Measurements from ENCODE around the gene DCTN3. TPM values are rescaled to one million over a fixed set of nuclear protein-coding genes. Genes with fewer than 3 reads are reported as not detected.

The DCTN3 gene
- 70.6 and 110 TPM in 2 replicates for total RNA-seq (2014; rRNA removed; shearing (Covaris generic))

DNA sequence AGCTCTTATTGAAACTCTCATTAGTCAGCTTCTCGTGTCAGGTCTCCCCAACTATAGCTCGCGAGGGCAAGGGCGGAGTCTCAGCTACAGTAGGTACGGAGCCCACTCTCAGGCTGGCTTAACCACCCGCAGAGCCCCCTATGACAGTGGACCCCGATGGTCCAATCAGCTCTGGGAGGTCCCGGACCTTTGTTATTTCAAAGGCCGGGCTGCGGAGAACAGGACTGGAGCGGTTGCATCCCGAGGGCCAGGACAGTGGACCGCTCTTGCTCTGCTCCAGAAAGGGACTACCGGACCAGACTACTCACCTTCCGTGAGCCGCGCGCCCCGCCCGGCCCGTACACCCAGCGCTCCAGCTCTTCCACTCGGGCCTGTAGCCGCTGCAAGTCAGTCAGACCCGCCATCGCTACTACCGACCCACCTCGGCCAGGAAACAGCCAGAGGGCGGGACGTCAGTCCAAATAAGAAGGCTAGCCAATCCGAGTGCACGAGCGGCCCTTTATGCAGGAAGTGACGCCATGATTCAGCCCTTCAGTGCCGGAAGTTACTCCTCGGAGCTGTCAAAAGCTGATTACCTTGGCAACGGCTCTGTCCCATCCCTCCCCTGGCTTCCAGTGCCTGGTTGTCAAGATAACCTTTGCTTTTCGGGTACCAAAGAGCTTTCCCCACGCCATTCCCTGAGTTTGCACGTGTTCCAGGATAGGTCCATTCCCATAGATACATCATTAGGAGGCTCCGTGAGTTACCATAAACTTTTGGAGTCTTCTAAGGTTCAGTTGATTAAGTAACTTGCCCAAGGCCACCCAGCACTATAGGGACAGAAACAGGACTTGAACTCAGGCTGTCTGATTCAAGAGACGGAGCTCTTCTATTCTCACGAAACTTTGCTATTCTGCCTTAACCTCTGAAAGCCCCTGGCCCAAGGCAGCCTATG, at the start of gene DCTN3:
DCTN3 (minus strand) TSS at position 435 of the 934 bp plus-strand sequence; CDS start at position 404, 31 bp downstream.
- no peaks in the 10 kb centered on the region for H3K9me3 ChIP-seq (replicated peaks)
- no peaks in the 10 kb centered on the region for H3K27me3 ChIP-seq (replicated peaks)
- DNase-seq (ENCODE audit: low read depth in 1 of 2, low spot score in 2 of 2) = peak; percentile 61 to 86
- H3K4me3 ChIP-seq = peak within 1 kb of the TSS; percentile 67
- 0 out of 2 replicates have a peak, but pooled peaks cover 3% of the 10 kb centered on the region for H3K4me1 ChIP-seq (replicated peaks)
- H3K36me3 ChIP-seq = peaks cover 7% of the 10 kb centered on the region
- peak within 1 kb of the TSS; percentile 16; the same call in 1 of the 2 replicates for H3K27ac ChIP-seq

DNA sequence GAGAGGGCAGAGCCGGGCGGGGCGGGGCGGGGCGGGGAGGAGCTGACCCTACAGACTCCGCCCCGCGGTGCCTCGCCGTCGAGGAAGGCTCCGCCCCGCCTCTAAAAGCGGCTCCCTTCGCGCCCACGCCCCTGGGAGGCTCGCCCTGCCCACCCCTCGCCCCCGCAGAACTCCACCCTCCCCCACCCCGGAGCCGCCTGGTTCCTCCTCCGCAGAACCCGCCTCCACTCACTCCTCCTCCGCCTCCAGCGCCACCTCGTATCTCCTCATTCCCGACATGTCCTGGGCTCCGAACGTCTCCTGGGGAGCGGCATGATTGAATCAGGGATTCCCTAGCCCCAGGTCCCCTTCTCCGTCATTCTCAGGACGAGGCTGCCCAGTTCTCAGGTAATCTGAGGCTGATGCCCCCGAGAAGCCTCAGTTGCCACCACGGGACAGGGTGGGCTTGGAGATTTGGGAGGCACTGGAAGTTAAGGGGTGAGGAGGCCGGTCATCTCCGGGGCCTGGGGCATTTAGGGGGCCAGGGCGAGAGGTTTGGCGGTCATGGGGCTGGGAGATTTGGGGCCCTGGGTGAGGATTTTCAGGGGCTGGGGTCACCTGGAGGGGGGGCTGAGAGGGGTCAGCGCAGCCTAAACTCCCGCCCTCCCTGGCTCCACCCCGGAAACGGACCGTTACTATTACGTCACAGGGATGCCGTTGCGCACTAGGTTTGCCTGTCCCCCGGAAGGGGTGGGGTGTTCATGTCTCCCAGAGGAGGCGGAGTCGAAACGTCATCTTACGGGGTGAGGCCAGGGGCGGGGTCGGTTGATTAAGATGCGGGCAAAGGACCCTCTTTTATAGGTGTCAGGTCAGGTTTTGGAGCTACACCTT, 45.3 kb upstream of the DCTN3 start:
- Histone ChIP-seq H3K27me3 (replicated peaks) (no peaks in the 10 kb centered on the region), H3K4me1 (replicated peaks) (peaks cover 4% of the 10 kb centered on the region; the same call in 1 of the 2 replicates), H3K9me3 (replicated peaks) (no peaks in the 10 kb centered on the region), H3K27ac (peak overlapping the region; percentile 95), H3K36me3 (no peaks in the 10 kb centered on the region), H3K4me3 (peak overlapping the region; percentile 68)
- DNase-seq (ENCODE audit: low read depth in 1 of 2, low spot score in 2 of 2) = peak; percentile 74 to 88

DNA sequence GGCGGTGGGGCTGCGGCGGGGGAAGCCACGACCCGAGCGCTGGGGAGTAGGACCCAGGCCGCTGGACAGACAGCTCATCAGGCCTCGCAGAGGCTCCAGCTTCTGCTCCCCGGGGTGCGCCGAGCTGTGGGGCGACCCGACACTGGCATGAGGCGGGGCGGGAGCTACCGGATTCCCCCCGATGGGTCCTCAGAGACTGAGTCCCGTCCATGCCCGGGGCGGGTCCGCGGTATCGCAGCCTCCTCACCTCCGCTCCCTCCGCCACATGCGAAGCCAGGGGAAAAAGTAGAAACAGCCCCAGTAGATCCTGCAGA, 44.7 kb upstream of the DCTN3 start:
- Histone ChIP-seq H3K27ac (no peak overlapping the region), H3K27me3 (replicated peaks) (no peaks in the 10 kb centered on the region), H3K4me1 (replicated peaks) (peaks cover 4% of the 10 kb centered on the region; the same call in 1 of the 2 replicates), H3K4me3 (peak overlapping the region; percentile 21; the same call in 1 of the 2 replicates), H3K9me3 (replicated peaks) (no peaks in the 10 kb centered on the region), H3K36me3 (no peaks in the 10 kb centered on the region)
- peak in 1 of 2 experiments; percentile 7 for DNase-seq (ENCODE audit: low read depth in 1 of 2, low spot score in 2 of 2)

DNA sequence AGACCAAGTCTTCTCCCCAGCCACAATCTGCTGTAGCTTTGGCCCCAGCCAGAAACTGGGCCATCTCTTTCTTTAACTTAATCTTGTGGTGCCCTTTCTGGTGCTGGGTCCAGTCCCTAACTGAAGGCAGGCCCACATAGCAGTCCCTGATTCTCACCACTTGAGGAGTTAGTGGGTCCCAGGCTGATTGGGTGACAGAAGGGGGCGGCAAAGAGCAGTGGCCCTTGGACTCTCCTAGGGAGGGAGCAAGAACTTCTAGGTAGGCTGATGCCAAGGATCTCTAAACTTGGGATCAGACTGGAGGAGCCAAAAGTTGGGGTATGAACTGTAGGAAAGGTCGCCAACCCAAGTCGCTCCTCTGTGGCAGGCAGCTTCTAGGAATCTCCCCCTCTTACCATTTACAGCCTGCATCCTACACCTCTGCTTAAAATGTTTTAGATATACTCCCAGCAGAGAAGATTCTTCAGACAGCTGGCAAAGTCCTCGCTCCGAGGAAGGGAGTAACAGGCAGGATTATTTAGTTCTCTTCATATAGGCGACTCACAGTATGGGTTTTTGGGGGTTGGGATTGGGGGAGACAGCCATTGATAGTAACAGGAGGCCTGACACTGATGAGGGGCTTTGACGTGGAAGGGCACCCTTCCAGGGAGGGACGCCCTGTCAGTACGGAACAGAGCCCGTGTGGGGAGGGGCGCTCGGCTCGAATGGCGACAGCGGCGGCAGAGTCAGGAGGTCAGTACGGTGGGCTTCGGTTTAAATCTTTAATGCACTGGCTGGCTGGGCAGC, 44.2 kb upstream of the DCTN3 start:
- Histone ChIP-seq H3K9me3 (replicated peaks) (no peaks in the 10 kb centered on the region), H3K4me1 (replicated peaks) (peaks cover 4% of the 10 kb centered on the region; the same call in 1 of the 2 replicates), H3K4me3 (peak overlapping the region; percentile 21; the same call in 1 of the 2 replicates), H3K27me3 (replicated peaks) (no peaks in the 10 kb centered on the region), H3K27ac (no peak overlapping the region), H3K36me3 (no peaks in the 10 kb centered on the region)
- DNase-seq (ENCODE audit: low read depth in 1 of 2, low spot score in 2 of 2) = peak; percentile 29 to 50

DNA sequence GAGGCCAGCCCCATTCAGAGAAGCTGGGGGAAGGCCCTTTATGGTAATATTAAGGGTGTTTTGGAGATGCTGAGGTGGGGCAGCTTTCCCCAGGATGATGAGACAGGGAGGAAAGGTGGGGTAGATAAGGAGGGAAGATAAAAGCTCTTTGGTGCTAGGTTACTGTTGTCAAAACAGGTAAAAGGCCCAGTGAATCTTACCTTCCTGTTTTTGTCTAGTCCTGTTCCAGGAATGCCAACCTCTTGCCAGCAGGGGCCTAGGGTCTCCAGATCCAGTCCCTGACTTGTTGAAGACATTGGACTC, 43.0 kb upstream of the DCTN3 start:
- H3K36me3 ChIP-seq = no peaks in the 10 kb centered on the region
- H3K27ac ChIP-seq = no peak overlapping the region
- no peak for DNase-seq (ENCODE audit: low read depth in 1 of 2, low spot score in 2 of 2)
- no peak overlapping the region for H3K4me3 ChIP-seq
- H3K9me3 ChIP-seq (replicated peaks) = no peaks in the 10 kb centered on the region
- H3K27me3 ChIP-seq (replicated peaks) = no peaks in the 10 kb centered on the region
- H3K4me1 ChIP-seq (replicated peaks) = peaks cover 4% of the 10 kb centered on the region; the same call in 1 of the 2 replicates

DNA sequence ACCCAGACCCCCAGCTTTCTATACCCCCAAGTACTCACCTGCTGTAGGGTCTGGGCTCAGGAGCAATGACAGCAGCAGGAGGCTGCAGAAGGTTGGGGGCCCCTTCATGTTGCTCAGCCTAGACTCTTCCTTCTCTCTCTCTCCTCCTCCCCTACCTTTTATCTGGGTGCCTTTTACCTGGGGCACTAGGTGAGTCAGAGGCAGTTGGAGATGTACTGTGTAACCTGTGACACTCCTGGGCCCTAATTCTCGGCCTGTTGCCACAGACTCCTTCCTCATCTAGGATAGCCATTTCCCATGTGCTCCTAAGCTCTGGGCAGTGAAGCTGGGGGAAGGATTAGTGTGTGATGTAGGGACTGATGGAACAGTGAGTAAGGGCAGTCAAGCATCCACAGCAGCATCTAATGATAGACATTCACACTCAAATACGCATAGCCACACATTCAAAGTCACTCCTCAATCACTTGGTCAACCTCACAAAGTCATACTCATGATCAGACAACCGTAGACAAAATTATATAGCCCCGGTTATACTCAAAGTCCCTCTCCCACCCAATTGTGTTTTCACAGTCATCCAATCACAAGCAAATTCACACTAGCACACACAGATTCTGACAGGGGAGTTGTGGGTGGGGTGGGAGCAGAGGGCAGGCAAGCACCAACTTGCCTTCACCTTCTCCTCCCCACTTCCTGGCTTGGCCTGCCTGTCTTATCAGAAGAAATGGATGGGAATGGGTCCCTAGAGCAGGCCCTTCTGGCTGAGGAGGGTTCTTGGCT, 42.4 kb upstream of the DCTN3 start, which contains the start of gene CCL27:
CCL27 (minus strand) TSS at position 132 of the 777 bp plus-strand sequence; CDS start at position 108, 24 bp downstream.
- Histone ChIP-seq H3K9me3 (replicated peaks) (no peaks in the 10 kb centered on the region), H3K36me3 (no peaks in the 10 kb centered on the region), H3K27me3 (replicated peaks) (no peaks in the 10 kb centered on the region), H3K4me1 (replicated peaks) (peaks cover 4% of the 10 kb centered on the region; the same call in 1 of the 2 replicates), H3K27ac (no peak within 1 kb of the TSS), H3K4me3 (no peak within 1 kb of the TSS)
- DNase-seq (ENCODE audit: low read depth in 1 of 2, low spot score in 2 of 2) = no peak

DNA sequence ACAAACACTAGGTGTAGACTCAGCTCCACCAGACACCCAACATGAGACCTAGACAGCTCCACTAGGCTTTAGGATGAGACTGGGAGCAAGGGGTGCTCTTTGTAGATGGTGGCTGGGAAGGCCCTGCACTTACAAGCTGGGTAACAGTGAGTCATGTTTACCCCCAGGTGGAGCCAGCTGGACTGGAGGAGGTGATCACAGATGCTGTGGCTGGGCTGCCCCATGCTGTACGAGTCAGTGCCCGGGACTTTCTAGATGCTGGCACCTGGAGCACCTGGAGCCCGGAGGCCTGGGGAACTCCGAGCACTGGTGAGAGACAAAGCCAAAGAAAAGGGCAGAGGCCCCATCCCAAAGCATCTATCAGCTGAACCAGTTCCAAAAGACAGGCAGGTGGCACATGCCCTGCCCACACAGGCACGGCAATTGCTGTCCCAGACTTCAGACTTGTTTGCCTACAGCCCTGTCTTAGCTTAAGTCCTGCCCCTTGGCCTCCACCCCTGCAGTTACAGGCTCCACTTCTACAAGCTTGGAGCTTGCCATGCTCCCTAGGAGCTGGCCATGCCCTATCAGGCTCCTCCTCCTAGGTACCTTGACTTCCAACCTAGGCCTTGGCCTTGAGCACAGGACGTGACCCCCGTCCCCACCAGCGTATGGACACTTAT, 39.4 kb upstream of the DCTN3 start:
- Histone ChIP-seq H3K4me3 (no peak overlapping the region), H3K27ac (no peak overlapping the region), H3K9me3 (replicated peaks) (no peaks in the 10 kb centered on the region), H3K27me3 (replicated peaks) (no peaks in the 10 kb centered on the region), H3K36me3 (no peaks in the 10 kb centered on the region), H3K4me1 (replicated peaks) (no peaks in the 10 kb centered on the region; the same call in 1 of the 2 replicates)
- no peak for DNase-seq (ENCODE audit: low read depth in 1 of 2, low spot score in 2 of 2)

DNA sequence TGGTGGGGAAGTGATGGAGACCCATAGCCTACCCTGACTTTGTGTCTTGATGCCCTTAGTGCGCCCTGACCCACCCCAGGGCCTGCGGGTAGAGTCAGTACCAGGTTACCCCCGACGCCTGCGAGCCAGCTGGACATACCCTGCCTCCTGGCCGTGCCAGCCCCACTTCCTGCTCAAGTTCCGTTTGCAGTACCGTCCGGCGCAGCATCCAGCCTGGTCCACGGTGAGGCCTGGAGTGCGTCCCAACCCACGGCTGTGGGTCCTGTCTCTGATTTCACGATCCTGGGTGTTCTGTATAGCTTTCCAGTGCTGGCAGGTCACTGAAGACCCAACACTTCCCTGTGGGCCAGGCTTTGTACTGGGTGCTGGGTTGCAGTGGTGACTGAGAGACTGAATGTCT, 38.2 kb upstream of the DCTN3 start:
- no peak overlapping the region for H3K27ac ChIP-seq
- H3K27me3 ChIP-seq (replicated peaks) = no peaks in the 10 kb centered on the region
- no peaks in the 10 kb centered on the region for H3K9me3 ChIP-seq (replicated peaks)

DNA sequence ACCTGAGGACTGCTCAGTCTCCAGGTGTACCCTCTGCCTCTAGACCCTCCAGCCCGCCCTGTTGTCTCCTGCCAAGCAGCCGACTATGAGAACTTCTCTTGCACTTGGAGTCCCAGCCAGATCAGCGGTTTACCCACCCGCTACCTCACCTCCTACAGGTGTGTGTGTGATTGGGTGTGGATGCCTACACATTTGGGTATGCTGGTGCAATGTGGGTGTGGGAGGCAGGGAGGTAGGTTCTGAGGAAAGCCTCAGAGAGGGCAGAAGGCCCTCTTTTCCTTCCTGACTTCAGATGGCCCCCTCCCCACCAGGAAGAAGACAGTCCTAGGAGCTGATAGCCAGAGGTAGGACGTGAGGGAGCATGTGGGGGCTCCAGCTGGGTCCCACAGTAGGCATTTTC, 36.7 kb upstream of the DCTN3 start:
- no peak for DNase-seq (ENCODE audit: low read depth in 1 of 2, low spot score in 2 of 2)
- no peaks in the 10 kb centered on the region for H3K36me3 ChIP-seq
- no peak overlapping the region for H3K4me3 ChIP-seq
- H3K27me3 ChIP-seq (replicated peaks) = no peaks in the 10 kb centered on the region
- H3K27ac ChIP-seq = no peak overlapping the region
- H3K4me1 ChIP-seq (replicated peaks) = peaks cover 13% of the 10 kb centered on the region
- no peaks in the 10 kb centered on the region for H3K9me3 ChIP-seq (replicated peaks)

More for the DNA sequence above, 38.2 kb upstream of the DCTN3 start:
- peaks cover under 1% of the 10 kb centered on the region; the same call in 1 of the 2 replicates for H3K4me1 ChIP-seq (replicated peaks)
- H3K4me3 ChIP-seq = no peak overlapping the region
- no peak for DNase-seq (ENCODE audit: low read depth in 1 of 2, low spot score in 2 of 2)
- H3K36me3 ChIP-seq = no peaks in the 10 kb centered on the region

DNA sequence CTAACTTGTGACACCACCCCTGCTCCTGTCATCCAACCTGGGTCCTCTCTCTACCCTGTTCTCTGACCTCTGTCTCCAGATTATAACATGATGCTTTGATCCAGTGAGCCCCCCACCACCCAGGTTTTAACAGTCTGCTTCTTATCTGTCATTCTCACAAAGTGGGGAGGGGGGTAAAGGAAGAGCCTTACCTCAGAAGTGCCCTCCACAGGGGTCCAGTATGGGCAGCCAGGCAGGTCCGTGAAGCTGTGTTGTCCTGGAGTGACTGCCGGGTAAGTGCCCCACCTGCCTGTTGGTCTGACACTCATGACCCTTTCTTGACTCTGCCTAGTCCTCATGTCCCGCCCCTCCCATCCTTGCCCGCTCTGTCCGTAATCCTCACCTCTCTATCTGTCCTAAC, 35.1 kb upstream of the DCTN3 start:
- H3K36me3 ChIP-seq = no peaks in the 10 kb centered on the region
- H3K27me3 ChIP-seq (replicated peaks) = no peaks in the 10 kb centered on the region
- H3K4me1 ChIP-seq (replicated peaks) = peaks cover 16% of the 10 kb centered on the region
- no peak overlapping the region for H3K27ac ChIP-seq
- no peaks in the 10 kb centered on the region for H3K9me3 ChIP-seq (replicated peaks)
- no peak for DNase-seq (ENCODE audit: low read depth in 1 of 2, low spot score in 2 of 2)
- no peak overlapping the region for H3K4me3 ChIP-seq

DNA sequence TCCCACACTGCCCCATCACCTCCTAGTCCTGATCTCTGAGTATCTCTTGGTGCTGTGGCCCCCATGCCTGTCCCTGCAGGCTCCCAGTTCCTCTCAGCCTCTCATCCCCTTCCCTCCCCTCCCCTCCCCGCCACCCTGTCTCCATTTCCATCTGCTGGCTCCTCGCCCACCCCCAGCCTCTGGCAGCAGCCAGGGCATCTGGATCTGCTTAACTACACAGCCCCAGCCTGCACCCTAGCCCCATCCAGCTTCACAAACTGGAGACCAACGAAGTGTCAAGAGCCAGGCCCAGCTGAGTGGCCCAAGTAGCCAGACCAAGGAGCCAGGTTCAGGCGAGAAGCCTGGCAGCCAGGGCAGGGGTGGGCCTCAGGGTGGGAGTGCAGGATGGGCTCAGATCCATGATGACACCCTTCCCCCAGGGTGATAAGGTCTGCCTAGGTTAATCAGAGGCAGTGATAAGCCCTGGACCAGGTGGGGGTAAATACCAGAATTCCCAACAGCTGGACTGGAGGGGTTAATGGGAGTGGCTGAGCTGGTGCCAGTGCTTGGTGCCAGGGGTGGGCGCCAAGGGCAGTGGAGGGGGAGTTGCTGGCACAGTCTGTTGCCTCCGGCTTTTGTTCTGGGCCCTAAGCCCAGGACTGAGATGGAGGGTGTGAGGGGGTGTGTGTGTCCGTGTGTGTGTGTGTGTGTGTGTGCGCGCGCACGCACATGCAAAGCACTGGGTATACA, 34.2 kb upstream of the DCTN3 start:
- Histone ChIP-seq H3K36me3 (no peaks in the 10 kb centered on the region), H3K27ac (no peak overlapping the region), H3K9me3 (replicated peaks) (no peaks in the 10 kb centered on the region), H3K4me1 (replicated peaks) (peaks cover 16% of the 10 kb centered on the region), H3K27me3 (replicated peaks) (no peaks in the 10 kb centered on the region), H3K4me3 (no peak overlapping the region)
- no peak for DNase-seq (ENCODE audit: low read depth in 1 of 2, low spot score in 2 of 2)

All from SJSA1 (cell line).